ENCODE data around the gene CT45A1. TPM values are rescaled to one million over a fixed set of nuclear protein-coding genes. Genes with fewer than 3 reads are reported as not detected.
"Not testable (repeated sequence)": the region's sequence is repeated elsewhere in the genome, so short reads cannot be mapped to it uniquely, and the experiment has no call there.

Gene CT45A1
- total RNA-seq, 4 donors from 2014 or later: not detected

- H3K4me1 ChIP-seq: no peaks in the 10 kb centered on the region
- no peaks in the 10 kb centered on the region for H3K9me3 ChIP-seq
- H3K4me3 ChIP-seq: no peak overlapping the region
- TF ChIP-seq POLR2A (IDR thresholded peaks at IDR 0.05): no peak
- no peak for TF ChIP-seq CTCF (IDR thresholded peaks at IDR 0.05)
- H3K27ac ChIP-seq: no peak overlapping the region
- no peaks in the 10 kb centered on the region for H3K27me3 ChIP-seq
- intact Hi-C loops (cut with DNase I; ENCODE audit: low total_unique reads): no loop called here
- DNase-seq: no peak
- H3K36me3 ChIP-seq: no peaks in the 10 kb centered on the region
Observed at GRCh38 chrX:135707880-135708279, 5.6 kb upstream of the CT45A1 start.

- TF ChIP-seq CTCF (IDR thresholded peaks at IDR 0.05) (no peak), POLR2A (IDR thresholded peaks at IDR 0.05) (no peak)
- Histone ChIP-seq H3K27ac (no peak overlapping the region), H3K36me3 (no peaks in the 10 kb centered on the region), H3K4me3 (no peak overlapping the region), H3K9me3 (no peaks in the 10 kb centered on the region), H3K4me1 (no peaks in the 10 kb centered on the region), H3K27me3 (no peaks in the 10 kb centered on the region)
- intact Hi-C loops (cut with DNase I; ENCODE audit: low total_unique reads): no loop called here
- no peak for DNase-seq
Observed at GRCh38 chrX:135713795-135714194, 356 bp downstream of the CT45A1 start.

- H3K36me3 ChIP-seq; intact Hi-C loops (cut with DNase I; ENCODE audit: low total_unique reads); H3K27me3 ChIP-seq; H3K4me3 ChIP-seq; H3K9me3 ChIP-seq; DNase-seq; H3K4me1 ChIP-seq; H3K27ac ChIP-seq: not testable (repeated sequence)
Observed at GRCh38 chrX:135734666-135735065, 21.2 kb downstream of the CT45A1 start.

GRCh38 chrX:135737366-135738071 lies 24.1 kb downstream of the CT45A1 start:
- TF ChIP-seq CTCF (IDR thresholded peaks at IDR 0.05): no peak
- no peak for TF ChIP-seq POLR2A (IDR thresholded peaks at IDR 0.05)
- Histone ChIP-seq H3K27ac (no peak overlapping the region), H3K4me1 (no peaks in the 10 kb centered on the region), H3K4me3 (no peak overlapping the region), H3K9me3 (no peaks in the 10 kb centered on the region), H3K36me3 (no peaks in the 10 kb centered on the region), H3K27me3 (no peaks in the 10 kb centered on the region)
- intact Hi-C loops (cut with DNase I; ENCODE audit: low total_unique reads): no loop called here
- DNase-seq: no peak

- Histone ChIP-seq H3K27me3 (no peaks in the 10 kb centered on the region), H3K4me1 (no peaks in the 10 kb centered on the region), H3K9me3 (no peaks in the 10 kb centered on the region), H3K27ac (no peak overlapping the region), H3K4me3 (no peak overlapping the region), H3K36me3 (no peaks in the 10 kb centered on the region)
- TF ChIP-seq CTCF (IDR thresholded peaks at IDR 0.05): no peak
- no peak for TF ChIP-seq POLR2A (IDR thresholded peaks at IDR 0.05)
- intact Hi-C loops (cut with DNase I; ENCODE audit: low total_unique reads): no loop called here
- DNase-seq: no peak
Observed at GRCh38 chrX:135740681-135741149, 27.3 kb downstream of the CT45A1 start.

Measured in uterus (tissue), 4 donors.